ENCODE measurements around the gene CADM2.
"Not testable (repeated sequence)": the region's sequence is repeated elsewhere in the genome, so short reads cannot be mapped to it uniquely, and the experiment has no call there.

Gene CADM2

DNA sequence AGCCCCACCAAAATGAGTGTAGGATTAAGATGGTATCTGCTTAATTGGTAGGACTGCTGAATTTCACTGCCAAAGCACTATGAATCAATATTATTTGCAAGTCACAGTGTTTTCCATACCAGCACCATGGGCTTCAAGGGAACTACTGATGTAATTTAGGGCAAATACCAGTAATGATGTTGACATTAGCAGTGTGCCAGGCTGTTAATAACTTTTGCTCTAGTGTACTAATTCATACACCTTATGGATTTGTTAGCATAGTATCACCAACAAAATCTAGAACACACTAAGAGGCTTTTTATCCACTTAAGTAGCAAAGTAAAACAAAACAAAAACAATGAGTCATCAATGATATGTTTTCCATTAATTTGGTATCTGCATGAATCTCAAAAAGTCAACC lies 888.2 kb downstream of the CADM2 start:
- DNase-seq, result no peak

DNA sequence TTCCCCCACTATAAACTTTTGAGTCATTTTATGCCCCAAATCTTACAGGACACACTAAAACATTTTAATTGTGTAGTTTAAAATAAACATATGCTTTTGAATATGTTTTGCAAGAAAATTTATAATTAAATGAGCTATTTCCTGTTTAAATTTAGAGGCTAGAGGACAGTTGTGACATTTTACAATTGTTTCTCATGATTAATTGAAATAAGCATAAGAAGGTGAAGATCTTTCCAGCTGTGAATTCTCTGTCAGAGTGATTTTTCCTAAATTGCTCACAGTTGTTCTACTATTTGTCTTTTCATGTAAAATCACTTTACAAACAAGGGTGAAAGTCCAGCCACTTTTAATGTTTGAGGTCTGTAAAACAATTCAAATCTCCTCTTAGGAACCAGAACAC lies 892.3 kb downstream of the CADM2 start:
- DNase-seq, result no peak

DNA sequence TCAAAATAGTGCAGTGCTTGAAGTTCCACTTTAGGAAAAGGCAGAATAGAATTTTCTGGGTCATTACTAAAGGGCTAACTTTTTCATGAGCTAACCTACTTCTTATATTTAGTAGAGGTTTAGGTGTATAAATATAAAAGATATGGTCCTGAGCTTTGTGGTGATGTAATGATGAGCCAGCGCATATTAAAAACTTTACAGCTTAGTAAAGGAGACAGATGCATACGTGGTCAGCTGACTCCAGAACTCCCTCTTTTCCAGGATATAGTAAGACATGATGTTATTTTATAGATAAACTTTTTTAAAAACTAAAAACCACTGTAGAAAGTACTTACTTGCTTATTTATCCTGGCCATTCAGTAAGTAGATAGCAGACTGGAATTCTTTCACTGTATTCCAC lies 895.0 kb downstream of the CADM2 start:
- DNase-seq, result no peak

DNA sequence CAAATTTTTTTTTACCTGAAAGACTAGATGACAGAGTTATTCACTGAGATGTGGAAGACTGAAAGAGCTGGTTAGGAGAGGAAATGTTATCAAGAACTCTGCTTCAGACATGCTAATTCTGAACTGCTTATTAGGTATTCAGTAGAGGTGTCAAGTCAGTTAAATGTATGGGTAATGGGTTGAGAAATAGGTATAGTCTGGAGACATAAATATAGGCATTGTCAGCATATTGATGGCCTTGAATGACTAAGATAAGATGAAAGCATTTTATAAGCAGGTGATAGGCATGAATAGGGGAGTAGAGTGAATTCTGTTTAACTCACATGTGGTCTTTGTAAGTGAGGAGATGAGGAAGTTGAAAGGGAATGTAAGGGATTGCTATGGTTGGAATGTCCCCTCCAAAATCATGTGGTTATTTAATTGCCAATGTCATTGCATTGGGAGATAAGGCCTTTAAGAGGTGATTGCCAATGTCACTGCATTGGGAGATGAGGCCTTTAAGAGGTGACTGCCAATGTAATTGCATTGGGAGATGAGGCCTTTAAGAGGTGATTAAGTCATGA lies 904.2 kb downstream of the CADM2 start:
- no peak for DNase-seq

DNA sequence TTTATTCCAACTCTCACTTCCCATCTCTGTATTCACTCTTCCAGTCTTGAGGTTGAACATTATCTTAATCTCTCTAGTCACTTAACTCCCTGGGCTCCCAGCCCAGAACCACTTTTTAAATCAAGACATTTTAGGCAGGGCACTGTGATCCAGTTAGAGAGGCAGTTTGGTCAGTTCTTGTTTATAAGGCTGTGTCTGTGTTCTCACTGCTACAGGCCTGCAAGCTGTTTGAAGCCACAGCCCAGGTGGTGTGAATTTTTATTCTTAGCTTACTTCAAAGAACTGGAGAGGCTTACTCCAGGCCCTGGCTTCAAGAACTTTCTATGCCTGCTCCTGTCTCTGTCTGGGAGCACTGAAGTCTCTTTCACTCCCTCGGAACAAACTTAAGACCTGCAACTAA lies 906.1 kb downstream of the CADM2 start:
- DNase-seq, result no peak

DNA sequence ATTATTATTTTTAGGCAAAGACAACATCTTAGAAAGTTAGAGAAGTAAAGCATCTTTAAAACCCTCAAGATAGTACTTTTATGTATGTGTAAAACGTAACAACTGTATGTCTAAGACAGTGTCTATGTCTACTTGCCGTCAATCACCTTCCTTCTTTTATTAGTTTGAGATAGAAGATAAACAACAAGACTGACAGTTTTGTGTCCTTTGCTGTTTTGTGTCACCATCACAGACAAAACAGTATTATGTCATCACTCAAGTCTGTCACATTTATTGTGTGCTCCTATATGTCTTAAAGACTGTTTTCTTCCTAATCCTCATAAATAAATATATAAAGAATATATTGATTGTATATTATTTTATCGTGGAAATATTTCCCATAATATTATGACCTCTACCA lies 908.3 kb downstream of the CADM2 start:
- no peak for DNase-seq

DNA sequence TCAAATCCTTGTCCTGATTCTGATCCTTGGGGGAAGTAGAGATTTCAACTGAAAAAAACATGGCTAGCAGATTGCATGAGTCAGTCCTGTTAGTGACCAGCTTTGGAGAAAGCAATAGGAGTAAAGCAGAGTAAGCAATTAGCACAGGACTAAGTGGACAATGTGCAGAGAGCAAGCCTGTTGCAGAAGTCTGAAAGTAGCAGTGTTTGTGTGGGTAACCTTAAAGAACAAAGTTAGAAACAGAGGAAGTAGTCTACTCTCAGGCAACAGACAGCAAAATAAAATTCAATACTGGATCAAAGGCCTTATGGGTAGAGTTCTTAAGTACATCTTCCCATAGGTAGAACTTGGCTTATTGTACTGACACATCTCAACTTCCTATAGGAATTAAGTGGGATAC lies 916.8 kb downstream of the CADM2 start:
- DNase-seq, result no peak

DNA sequence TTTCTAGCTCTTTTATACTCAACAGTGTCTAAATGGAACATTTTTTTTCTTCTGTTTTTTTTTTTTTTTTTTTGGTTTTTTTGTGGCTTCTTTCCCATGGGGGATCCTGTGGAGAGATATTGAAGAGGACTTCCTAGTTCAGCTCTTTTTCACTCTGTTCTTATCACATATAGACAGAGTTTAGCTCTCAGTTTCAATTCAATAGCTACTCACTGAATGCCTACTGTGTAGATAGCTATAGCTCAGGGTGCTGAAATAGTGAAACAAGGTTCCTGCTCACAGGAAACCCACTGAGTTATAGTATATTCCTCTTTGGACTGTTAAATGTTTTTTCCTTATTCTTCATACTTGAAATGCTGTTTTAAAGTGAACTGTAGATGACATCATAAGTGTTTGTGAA lies 918.8 kb downstream of the CADM2 start:
- no peak for DNase-seq

DNA sequence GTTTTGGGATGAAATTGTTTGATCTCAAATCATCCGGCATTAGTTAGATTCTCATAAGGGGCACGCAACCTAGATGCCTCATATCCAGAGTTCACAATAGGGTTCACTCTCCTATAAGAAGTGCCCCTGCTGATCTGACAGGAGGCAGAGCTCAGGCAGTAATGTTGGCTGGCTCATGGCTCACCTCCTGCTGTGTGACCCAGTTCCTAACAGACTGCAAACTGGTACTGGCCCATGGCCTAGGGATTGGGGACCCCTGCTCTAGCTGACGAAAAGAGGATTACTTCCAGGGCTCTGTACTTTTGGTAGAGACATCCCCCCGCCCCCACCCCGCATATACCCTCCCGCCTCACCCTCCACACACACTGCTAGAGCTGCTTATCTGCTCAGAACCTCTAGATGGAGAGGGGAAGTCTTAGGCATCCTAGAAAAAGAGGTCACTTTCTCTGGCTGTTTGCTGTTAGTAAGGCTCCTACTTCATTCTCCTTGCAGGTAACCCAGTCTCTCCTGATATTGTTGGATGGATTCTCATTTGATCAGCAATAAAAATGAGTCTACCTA lies 923.1 kb downstream of the CADM2 start:
- DNase-seq, result no peak

DNA sequence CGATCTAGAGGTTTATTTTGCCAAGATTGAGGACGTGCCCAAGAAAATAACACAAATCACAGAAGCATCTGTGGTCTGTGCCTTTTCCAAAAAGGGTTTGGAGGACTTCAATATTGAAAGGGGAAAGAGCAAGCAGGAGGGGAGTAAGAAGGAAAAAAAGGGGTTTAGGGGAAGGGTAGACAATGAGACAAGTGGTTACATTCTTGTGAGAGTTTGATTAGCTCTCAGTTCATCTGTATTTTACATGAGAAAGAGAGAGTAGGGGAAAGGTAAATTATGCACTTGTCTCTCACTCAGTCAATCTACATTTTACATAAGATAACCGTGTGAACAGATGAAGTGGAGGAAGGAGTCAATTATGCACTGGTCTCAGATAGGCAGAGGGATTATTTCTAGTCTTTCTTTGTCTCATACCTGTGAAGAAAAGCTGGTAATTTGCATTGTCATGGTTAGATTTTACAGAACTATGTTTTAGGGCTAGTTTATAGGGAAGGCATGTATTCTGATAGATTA lies 931.3 kb downstream of the CADM2 start:
- no peak for DNase-seq

DNA sequence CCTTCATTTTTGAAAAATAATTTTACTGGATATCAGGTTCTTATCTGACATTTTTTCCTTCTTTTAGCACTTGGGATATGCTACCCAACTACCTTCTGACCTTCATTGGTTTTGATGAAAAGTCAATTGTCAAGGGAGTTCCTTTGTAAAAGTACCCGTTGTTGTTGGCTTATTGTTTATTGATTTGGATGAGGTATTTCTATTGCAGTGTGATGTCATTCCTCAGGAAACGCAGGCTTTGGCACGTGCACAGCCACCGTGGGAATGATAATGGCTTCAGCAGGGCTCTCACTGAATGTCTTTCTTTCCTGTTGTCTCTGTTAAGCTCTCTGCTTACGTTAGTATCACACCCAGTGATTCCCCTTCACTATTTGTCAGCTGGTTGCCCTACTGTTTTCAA lies 944.6 kb downstream of the CADM2 start:
- no peak for DNase-seq

DNA sequence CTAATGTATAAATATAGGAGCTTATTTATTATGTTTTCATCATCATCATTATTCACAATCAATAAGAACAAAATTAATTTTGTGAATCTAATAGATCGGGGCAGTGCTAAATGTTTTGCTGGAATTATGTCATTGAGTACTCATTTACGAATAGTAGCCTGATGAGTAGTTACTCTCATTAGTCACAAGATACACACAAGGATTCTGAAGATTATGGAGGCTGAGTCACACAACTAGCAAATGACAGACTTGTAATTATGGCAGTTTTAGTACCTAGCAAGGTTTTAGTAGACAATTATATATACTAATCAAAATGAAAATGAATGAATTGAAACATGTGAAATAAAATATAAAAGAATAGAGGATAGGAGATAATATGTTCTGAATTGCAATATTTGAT lies 954.2 kb downstream of the CADM2 start:
- no peak for DNase-seq

DNA sequence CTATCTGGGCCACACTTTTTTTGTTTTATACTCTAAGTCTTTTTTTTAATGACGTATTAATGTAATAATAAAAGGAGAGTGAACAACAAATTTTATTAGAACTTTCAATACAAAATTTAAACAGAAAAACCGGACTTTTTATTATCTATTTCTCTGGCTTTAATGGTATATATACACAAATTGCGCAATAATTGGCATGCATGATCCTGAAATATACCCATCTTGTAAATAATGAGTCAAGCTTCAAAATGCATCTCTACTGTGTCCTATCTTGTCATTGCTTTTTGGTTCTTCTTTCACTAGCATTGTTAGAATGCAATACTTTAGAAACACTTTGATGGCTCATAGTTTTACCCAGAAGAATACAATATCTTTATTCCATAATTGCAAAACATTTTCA lies 963.6 kb downstream of the CADM2 start:
- no peak for DNase-seq

DNA sequence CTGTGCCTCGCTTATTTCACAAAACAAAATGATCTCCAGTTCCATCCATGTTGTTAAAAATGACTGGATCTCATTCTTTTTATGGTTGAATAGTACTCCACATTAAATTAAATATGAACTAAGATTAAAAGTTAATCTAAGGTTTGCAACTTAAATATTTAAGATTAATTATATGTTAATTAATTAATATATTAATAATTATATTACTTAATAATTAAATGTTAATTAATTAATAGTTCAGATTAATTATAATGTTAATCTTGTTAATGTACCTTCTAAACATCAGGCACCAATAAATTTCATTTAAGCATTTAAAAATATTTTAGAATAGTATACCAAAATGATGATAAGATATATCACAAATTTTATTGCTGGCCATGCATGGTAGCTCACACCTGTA lies 971.9 kb downstream of the CADM2 start:
- DNase-seq, result no peak

DNA sequence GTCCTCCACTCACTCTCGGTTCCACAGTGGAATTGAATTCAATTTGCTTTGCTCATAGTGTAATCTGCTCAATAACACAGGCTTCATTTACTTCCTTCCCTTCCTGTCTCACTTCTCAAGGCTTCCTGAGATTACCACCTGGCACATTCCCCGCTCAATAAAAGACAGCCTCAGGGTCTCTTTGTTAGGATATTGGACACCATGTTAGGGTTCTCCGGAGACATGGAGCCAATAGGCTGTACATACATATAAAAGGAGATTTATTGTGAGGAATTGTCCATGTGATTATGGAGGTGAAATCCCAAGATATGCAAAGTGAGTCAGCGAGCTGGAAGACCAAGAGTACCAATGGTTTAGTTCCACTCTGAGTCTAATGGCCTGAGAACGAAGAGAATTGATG lies 974.5 kb downstream of the CADM2 start:
- no peak for DNase-seq

DNA sequence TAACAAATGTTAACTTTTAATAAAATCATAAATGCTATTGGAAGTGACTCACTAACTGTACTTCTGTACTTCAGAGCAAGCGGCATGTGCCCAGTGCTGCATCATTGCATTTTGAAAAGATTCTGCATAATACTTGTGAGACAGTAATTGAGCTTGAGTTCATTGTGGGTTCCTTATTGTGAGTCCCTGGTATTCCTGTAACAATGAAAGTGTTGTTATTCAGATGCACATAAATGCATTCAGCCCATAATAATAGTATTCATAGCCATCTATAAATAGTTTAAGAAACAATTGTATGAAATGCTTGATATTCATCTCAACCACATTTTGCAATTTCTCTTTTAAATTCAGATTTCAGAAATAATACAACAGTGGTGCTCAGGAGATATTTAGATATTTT lies 976.4 kb downstream of the CADM2 start:
- DNase-seq, result no peak

DNA sequence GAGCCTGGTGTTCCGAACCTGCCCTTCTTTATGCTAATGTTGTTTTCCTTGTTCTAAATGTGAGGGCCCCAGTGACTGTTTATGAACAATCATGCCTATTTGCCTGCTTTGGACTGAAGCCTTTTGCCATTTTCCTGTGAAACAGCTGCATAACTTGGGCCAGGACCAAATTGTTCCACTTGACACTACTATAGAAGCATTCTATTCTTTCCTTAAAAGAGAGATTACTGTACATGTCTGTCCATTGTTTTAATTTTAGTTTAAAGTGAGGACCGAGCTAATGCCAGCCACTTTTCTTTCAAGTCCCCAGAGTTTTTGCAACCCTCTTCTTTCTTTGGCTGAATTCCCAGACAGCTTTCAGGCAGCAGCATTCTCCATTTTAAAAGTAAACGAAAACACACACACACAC lies 980.3 kb downstream of the CADM2 start:
- peak; percentile 68 for DNase-seq

DNA sequence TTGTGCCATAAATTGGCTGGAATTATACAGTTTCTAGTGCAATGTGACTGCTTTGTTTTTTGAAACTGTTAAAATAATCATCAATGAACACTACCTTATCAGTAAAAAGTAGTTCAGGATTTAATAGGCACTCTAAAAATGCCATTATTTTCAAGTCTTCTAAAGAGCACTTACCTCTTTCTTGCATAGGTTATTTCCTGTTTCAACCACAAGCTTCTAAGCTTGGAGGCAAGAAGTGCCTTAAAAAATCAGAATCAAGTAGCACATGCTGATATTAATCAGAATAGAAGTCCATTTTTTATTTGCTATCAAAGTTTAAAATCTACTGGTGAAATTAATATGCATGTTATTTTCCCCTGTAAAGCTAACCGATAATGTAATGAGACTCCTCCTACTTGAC lies 991.6 kb downstream of the CADM2 start:
- no peak for DNase-seq

DNA sequence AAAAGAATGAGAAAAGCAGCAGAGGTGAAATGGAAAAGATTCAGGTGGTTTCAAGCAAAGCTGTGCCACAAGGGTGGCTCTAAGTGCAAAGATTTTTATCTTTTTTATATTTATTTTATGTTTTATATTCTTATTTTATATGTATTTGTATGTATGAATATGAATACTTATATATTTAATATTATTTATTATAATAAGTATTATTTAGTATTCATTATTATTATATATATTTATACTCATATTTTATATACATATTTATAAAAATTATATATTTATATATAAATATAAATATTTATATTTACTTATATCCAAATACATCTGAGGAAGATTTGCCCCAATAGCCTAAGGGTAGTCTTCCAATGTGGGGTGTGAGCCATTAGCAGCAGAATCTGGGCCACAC lies 1002.0 kb downstream of the CADM2 start:
- DNase-seq, result no peak

DNA sequence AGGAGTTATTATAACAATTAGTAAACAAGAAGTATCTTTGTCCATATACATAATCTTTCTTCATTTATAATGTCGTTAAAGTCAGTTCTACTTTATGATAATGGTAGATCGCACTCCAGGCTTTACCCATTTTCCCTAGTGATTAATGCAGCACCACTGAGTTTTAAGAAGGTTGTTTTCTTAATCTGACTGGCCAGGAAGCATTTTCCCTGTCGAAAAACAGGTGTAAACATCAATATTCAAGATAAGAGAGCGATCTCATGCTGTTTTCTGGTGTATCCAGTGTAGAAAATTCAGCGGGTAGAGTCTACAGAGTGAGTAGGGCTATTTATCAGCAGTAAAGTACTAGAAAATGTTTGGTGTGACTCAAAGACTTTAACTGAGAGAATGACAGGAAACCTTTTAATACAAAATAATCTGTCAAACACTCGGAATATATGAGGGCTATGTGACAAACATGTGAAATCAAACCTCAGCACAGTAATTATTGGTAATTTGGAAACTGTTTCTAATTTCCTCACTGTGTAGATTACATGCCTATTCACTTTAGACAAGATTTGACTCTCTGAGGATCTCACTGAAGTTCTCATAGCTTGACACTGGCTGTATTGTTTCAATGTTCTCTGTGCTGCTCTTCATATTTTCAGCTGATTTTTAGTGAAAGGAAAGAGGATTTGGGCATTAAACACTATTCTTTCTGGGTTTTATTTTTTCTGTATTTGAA lies 1019.0 kb downstream of the CADM2 start:
- DNase-seq, result peak; percentile 14

DNA sequence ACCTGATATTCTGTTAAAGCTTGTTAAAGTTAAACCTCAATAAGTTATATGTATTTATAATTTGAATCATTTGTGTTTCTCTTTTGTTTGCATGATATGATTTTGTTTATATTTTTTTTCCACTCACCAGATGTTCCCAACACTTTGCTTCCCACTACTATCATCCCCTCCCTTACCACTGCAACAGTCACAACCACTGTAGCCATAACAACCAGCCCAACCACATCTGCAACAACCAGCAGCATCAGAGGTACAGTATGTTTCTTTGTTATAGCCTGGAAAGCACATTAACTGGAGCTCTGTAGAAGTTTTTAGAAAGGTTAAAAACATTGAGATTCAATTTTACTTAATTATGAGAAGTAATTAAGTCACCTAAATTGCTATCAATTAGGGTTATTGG lies 1020.2 kb downstream of the CADM2 start:
- DNase-seq, result no peak

DNA sequence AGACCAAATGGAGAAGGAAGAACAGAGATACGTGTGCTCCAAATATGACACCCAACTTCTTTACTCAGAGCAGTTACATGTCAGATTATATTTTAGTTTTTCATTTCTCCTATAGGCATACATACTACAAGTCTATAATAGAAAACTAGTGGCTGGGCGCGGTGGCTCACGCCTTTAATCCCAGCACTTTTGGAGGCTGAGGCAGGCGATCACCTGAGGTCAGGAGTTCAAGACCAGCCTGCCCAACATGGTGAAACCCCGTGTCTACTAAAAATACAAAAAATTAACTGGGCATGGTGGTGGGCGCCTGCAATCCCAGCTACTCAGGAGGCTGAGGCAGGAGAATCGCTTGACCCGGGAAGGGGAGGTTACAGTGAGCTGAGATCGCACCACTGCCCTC lies 1030.8 kb downstream of the CADM2 start:
- not testable (repeated sequence) for DNase-seq

DNA sequence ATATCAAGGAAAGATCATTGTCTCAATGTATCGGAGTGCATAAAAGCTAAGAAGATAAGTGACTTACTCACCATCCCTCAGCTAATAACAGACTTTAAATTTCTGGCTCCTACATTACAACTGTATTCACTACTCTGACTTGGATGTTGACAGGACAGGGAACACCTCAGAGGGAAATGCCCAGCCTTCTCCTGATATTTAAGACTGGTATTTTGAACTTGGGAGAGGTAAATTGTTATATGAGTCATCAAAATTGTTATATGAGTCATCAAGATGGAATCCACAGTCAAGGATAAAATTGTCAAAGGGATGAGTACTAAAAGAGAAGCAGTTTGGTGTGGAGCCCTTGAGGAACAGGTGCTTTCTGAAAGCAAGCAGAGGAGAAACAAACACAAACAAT lies 1070.8 kb downstream of the CADM2 start:
- DNase-seq, result no peak

DNA sequence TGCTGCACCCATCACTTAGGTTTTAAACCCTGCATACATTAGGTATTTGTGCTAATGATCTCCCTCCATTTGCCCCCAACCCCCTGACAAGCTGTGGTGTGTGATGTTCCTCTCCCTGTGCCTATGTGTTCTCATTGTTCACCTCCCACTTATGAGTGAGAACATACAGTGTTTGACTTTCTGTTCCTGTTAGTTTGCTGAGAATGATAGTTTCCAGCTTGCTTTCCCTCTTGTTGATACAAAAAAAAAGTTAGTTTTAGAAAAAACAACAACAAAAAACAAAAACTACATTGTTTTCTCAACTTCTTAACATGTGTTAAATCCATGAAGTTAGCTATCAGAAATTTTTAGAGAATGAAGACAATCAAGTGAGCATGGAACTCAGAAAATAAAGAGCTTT lies 1079.1 kb downstream of the CADM2 start:
- DNase-seq, result no peak
